HG02798 (cell line): Measurements from ENCODE around the gene TMEM144.

Source experiments
- ATAC-seq: cut with Tn5 transposase; IDR thresholded peaks from one replicate; pipeline ENCODE4 v1.9.1; 2021; ENCODE audit warnings: mild to moderate bottlenecking; ENCODE audit not compliant: unreplicated experiment, poor library complexity

Gene TMEM144

GRCh38 chr4:158290912-158291311 lies 80.6 kb downstream of the TMEM144 start:
- no peak for ATAC-seq

GRCh38 chr4:158291334-158292055 lies 81.2 kb downstream of the TMEM144 start:
- no peak for ATAC-seq

- no peak for ATAC-seq
Measured at GRCh38 chr4:158292156-158292555, 81.9 kb downstream of the TMEM144 start.

- ATAC-seq = no peak
Measured at GRCh38 chr4:158295053-158295452, 84.8 kb downstream of the TMEM144 start.

GRCh38 chr4:158297866-158298265 lies 87.6 kb downstream of the TMEM144 start:
- ATAC-seq = no peak

GRCh38 chr4:158299459-158300007 lies 89.2 kb downstream of the TMEM144 start:
- ATAC-seq = peak; percentile 55

GRCh38 chr4:158300012-158300411 lies 89.7 kb downstream of the TMEM144 start:
- ATAC-seq = no peak

- no peak for ATAC-seq
Measured at GRCh38 chr4:158302076-158302866, 92.0 kb downstream of the TMEM144 start.

- peak; percentile 41 for ATAC-seq
Measured at GRCh38 chr4:158304694-158305093, 94.4 kb downstream of the TMEM144 start.
